ENCODE measurements around the gene RBMS3. TPM values are rescaled to one million over a fixed set of nuclear protein-coding genes. Genes with fewer than 3 reads are reported as not detected.

The RBMS3 gene
- total RNA-seq, 1 experiment from 2014 or later, result 8.7 TPM

- ATAC-seq (no peak), DNase-seq (ENCODE audit: low spot score) (no peak)
- H3K27me3 Mint-ChIP-seq (ENCODE audit: low read depth), result no peaks in the 10 kb centered on the region
- H3K4me1 Mint-ChIP-seq, result no peaks in the 10 kb centered on the region
- ChIA-PET POLR2A (no interaction called here), CTCF (no interaction called here)
- no peaks in the 10 kb centered on the region for H3K9me3 Mint-ChIP-seq
- no peak for TF ChIP-seq HMGA2 (CRISPR knock-in tag; IDR thresholded peaks at IDR 0.05)
- TF ChIP-seq FOXJ3 (CRISPR knock-in tag; IDR thresholded peaks at IDR 0.05; ENCODE audit: borderline replicate concordance), result no peak
- no peak for TF ChIP-seq TCF7 (CRISPR knock-in tag; IDR thresholded peaks at IDR 0.05; ENCODE audit: low read depth)
- TF ChIP-seq CBFB (CRISPR knock-in tag; IDR thresholded peaks at IDR 0.05; ENCODE audit: low read depth), result no peak
- no peaks in the 10 kb centered on the region for H3K36me3 Mint-ChIP-seq
- no peak overlapping the region for H3K4me3 Mint-ChIP-seq
- no peak overlapping the region for H3K27ac Mint-ChIP-seq
Observed at GRCh38 chr3:29585368-29585767, 304.5 kb downstream of the RBMS3 start.

- H3K4me1 Mint-ChIP-seq, result no peaks in the 10 kb centered on the region
- ChIA-PET POLR2A (no interaction called here), CTCF (no interaction called here)
- ATAC-seq, result no peak
- no peaks in the 10 kb centered on the region for H3K36me3 Mint-ChIP-seq
- DNase-seq (ENCODE audit: low spot score), result no peak
- no peak overlapping the region for H3K4me3 Mint-ChIP-seq
- TF ChIP-seq ZNF317 (CRISPR knock-in tag; IDR thresholded peaks at IDR 0.05; ENCODE audit: borderline replicate concordance, low read depth) (no peak), ZNF281 (CRISPR knock-in tag; IDR thresholded peaks at IDR 0.05) (no peak), PRDM15 (CRISPR knock-in tag; IDR thresholded peaks at IDR 0.05) (no peak)
- no peaks in the 10 kb centered on the region for H3K27me3 Mint-ChIP-seq (ENCODE audit: low read depth)
- no peak overlapping the region; the same call in 1 of the 2 replicates for H3K27ac Mint-ChIP-seq
- peaks cover 7% of the 10 kb centered on the region; the same call in 1 of the 2 replicates for H3K9me3 Mint-ChIP-seq
Observed at GRCh38 chr3:29587340-29587739, 306.5 kb downstream of the RBMS3 start.

GRCh38 chr3:29590012-29590411 is 309.1 kb downstream of the RBMS3 start:
- H3K36me3 Mint-ChIP-seq, result no peaks in the 10 kb centered on the region
- H3K4me1 Mint-ChIP-seq, result no peaks in the 10 kb centered on the region
- no peak overlapping the region for H3K4me3 Mint-ChIP-seq
- POLR2A ChIA-PET, result no interaction called here
- peaks cover 9% of the 10 kb centered on the region; the same call in 1 of the 2 replicates for H3K9me3 Mint-ChIP-seq
- DNase-seq (ENCODE audit: low spot score) (no peak), ATAC-seq (no peak)
- H3K27ac Mint-ChIP-seq, result no peak overlapping the region
- H3K27me3 Mint-ChIP-seq (ENCODE audit: low read depth), result no peaks in the 10 kb centered on the region
- TF ChIP-seq ZNF423 (CRISPR knock-in tag; IDR thresholded peaks at IDR 0.05) (no peak), ZNF263 (CRISPR knock-in tag; IDR thresholded peaks at IDR 0.05; ENCODE audit: low read depth) (no peak), ARID4B (CRISPR knock-in tag; IDR thresholded peaks at IDR 0.05; ENCODE audit: borderline replicate concordance) (no peak)
- CTCF ChIA-PET, result no interaction called here

Data from WTC11 (cell line).